Hindlimb muscle (tissue), 1 donor: ENCODE data around the gene TCF4. TPM values are rescaled to one million over a fixed set of nuclear protein-coding genes. Genes with fewer than 3 reads are reported as not detected.

Experiments
- DNase-seq: peaks from one replicate; pipeline ENCODE4 v3.0.0-alpha.2; 2013
- polyA plus RNA-seq: library from polyadenylated mRNA; unstranded; fragments of 120-200 nt; gene quantifications from one replicate; pipeline ENCODE4 v1.2.1, GENCODE V29; 2013; ENCODE audit not compliant: insufficient read length

The TCF4 gene
- polyA plus RNA-seq, 1 donor, result 105 TPM

- peak; percentile 36 for DNase-seq
Observed at GRCh38 chr18:55343396-55344073, 244.5 kb downstream of the TCF4 start.

GRCh38 chr18:55340998-55341397 is 247.0 kb downstream of the TCF4 start:
- no peak for DNase-seq

DNA sequence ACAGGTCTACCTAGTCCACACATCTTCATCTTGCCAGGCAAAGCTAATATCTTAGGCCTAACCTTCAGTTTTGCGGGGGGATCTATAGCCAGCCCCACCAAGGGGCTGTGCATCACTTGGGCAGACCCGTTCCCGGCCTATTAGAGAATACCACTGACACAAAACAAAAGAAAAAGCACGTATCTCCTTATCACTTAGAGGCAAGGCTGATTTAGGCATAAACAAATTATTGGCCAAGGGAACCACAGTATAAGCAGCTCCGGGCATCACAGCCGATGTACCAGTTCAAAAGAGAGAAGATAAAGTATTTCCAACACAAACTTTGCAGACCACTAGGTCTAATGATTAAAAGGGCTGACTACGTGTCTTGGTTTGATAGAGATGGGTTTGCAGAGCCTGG is 248.0 kb downstream of the TCF4 start:
- no peak for DNase-seq

- no peak for DNase-seq
Observed at GRCh38 chr18:55338978-55339650, 248.9 kb downstream of the TCF4 start.

DNA sequence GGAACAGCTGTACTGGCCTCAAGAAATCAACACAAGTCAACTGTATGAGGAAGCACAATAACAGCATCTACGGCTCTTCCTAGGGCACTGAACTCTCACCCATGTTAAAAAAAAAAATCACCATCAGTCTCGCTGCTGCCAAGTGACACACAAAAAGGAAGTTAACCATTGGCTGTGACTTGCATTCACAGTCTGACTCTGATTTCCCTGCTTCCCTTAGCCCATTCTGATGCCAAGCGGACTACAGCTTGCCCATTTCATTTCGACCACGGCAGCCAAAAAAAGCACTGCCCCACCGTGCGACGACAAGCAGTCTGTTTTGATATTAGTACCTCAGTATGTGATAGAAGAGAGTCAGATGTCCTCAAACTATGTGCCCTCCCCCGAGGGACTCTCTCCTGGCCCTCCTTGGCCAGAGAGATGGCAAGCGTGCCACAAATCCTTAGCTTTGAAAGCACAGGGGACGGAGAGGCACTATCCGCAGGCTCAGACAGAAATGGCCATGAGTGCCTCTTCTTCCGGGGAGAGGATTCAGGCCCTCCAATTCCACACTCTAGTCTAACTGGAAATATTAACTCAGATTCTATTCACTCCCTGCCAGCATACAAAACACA is 250.0 kb downstream of the TCF4 start:
- DNase-seq, result peak; percentile 25

DNA sequence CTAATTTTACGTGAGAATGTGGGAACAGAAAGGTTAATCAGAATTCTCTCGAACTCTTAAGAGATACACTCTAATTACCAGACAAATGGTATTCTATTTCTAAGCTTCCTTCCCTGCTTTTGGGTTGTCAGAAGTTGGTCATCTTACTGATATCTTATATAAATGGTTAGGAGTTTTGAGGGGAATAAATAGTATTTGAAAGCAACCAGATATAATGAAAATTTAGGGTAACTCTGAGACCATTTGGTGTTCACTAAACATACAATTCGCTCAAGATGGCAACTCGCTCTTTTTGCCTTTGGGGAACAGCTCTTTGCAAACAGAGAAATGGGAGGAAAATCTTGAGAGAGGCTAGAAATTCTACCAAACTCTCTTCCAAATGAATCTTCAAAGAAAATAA is 250.9 kb downstream of the TCF4 start:
- no peak for DNase-seq

DNA sequence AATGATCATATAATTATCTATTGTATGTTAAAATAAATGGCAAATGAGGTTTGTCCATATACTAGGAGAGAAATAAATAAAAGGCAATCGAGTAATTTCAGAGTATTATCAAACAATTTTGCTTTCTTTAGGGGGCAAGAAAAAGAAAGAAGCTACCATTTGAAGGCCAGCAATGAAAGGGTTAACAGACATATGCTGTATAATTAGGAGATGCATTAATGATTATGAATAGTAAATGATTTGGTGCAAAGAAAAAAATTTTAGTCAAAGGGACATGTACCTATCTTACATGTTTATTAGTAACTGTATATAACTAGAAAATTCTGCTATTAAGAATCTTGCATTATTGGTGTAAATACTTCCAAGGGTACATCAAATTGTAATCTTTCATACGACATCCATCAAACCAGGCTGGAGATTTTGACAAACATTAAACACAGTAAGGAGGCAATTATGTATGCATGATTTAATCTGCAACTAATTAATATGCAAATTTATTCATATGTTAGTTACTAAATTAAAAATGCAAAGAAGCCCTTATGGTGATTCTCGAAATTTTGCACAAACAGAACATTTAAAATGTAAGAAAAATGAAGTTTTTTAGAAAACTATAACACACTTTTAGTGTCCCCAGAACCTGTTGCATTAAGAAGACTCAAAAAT is 251.4 kb downstream of the TCF4 start:
- DNase-seq, result no peak

DNA sequence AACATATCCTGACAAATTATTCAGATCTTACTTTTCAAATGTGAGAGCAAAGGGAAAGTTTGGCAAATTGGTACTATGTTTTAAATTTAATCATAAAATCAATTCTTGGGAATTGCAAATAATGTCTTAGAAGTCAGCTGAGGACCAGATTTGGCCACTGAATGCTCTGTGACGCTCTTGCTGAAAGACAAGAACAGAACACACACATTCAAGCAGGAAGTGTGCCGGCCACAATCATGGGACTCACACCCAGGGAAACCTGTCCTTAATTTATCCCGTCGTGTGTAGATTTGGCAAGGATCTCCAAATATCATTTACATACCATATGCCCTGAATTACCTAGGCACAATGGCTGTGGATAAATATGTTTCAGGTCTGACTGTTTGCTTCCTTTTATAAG is 253.1 kb downstream of the TCF4 start:
- DNase-seq, result no peak

DNA sequence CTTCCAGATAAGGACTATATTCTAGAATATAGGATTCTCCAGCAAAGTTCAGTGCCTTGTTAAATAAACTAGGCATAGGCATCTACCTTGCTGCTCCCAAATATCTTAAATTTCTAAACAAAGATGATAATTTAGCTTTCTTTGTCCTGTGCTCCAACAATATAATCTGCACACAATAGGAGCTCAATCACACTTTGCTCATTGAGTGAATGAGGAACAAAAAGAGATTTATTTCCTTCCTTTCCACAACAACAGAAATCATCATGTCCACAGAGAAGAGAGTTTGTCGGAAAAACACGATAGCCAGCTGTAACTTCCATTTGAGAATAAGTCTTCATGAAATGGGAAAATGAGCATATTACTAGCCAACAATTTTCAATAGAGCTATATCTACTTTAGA is 256.7 kb downstream of the TCF4 start:
- DNase-seq, result no peak

GRCh38 chr18:55328301-55328700 is 259.7 kb downstream of the TCF4 start:
- no peak for DNase-seq

DNA sequence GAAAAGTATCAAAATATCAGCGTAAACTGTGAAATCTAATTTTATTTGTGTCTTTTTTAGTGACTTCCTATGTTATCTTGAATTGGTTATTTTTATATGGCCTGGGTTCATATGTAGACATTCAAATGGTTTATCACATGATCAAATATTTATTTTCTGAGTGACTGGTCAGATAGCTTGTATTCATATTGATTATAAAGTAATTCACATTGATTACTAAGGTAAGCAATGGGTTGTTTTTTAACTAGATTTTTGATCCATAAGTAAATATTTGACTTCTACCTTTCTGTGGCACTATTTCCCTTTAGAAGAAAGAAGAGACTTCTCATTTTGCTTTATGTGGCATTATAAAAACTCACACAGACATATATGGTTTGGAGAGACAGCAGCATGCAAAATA is 260.5 kb downstream of the TCF4 start:
- no peak for DNase-seq

- no peak for DNase-seq
Observed at GRCh38 chr18:55326134-55326533, 261.9 kb downstream of the TCF4 start.

- no peak for DNase-seq
Observed at GRCh38 chr18:55324166-55324565, 263.8 kb downstream of the TCF4 start.

DNA sequence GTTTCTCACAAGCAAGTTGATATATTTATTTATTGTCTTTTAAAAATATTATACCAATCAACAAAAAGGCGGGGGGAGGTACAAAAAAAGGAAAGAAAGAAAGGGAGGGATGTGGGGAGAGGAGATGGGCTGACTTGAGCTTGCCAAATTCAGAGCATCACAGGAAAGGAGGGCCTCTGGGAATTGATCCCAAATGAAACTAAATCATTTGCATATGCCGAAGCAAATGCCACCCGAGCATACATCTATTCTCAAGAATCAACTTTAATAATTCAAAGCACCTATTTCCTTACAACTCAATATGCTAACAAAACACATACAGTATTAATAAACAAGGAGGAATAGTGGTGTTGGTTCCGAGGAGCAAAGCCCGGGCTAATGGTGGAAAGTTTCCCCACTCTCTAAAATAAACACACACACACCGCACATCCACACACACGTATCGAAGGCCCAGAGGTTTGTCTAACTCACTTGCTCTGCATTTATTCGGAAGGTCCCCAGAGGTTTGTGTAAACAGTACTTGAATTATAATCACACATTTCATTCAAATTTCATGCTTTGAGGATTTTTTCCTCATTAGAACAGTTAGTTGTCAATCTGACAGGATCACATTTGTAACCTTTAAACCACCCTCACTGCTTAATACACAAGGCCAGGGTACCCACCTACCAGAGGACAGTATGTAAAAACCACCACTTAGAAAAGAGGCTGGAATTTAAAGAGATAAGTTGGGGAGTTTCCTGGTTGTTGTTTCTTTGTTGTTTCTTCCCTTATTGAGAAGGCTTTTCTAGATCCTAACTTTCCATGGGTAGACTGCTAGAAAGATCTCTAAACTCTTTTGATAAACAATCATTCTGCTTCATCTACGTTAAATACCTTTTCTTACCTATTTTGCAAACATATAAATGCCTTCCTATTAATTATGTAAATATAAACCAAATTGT is 264.7 kb downstream of the TCF4 start:
- DNase-seq, result peak; percentile 68

DNA sequence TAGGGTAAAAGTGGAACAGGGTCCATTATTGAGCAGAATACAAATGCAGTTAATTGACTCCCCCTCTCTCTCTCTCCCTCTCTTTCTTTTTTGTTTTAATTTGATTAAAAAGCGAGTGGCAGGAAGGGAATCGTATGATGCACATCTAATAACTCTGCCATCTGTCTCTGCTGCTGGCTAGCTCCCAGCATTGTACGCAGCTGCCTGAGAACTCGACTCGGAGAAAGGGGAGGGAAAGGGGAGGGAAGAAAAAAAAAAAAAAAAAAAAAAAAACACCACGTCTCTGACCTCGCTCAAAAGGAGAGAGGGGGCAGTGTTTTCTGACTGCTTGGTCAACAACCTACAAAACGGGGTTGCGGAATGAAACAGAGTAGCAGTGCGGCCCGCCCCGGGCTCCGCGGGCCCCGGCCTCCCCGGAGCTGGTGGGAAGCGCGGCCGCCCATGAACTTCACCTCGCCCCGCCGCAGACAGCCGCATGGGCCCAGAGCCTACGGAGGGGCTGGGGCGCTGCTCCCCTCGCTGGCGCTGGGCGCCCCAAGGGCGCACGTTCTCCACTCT is 265.7 kb downstream of the TCF4 start:
- DNase-seq, result peak; percentile 94

GRCh38 chr18:55321265-55322177 is 266.5 kb downstream of the TCF4 start:
- peak; percentile 97 for DNase-seq

DNA sequence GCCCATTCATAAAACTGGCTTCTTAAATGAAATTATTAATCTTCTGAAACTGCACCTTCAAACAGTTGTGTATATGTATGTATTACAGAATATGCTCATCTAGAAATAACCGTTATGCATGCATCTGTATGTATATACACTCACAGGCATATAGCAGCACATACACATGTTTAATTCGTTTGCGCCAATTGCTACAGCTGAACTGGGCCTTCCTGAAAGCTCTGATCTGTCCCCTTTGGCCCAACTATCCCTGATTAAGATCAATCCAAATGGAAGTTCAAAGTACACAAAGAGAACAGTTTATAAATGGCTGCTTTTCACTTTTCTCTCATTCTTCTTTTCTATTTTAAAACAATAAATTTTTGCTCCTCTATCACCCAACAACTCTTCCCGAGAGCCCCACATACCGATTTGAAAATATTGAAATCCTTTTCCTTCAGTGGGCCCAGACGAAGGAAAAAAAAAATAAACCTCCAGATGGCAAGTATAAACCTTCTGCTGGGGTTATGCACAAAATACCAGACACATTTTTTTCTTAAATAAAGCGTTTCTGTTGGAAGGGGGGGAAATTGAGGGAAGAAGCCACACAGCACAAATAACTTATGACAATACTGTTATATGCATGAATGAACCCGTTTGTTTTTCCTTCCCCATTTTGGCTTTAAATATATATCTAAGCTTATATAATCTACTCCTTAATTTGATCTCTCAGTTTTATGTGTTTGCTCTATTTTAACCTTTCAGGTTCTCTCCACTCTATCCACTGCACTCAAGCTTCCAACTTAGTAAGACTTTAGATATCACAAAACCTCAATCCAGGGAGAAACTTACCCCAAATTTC is 267.3 kb downstream of the TCF4 start:
- peak; percentile 51 for DNase-seq

- no peak for DNase-seq
Observed at GRCh38 chr18:55319459-55320193, 268.4 kb downstream of the TCF4 start.

DNA sequence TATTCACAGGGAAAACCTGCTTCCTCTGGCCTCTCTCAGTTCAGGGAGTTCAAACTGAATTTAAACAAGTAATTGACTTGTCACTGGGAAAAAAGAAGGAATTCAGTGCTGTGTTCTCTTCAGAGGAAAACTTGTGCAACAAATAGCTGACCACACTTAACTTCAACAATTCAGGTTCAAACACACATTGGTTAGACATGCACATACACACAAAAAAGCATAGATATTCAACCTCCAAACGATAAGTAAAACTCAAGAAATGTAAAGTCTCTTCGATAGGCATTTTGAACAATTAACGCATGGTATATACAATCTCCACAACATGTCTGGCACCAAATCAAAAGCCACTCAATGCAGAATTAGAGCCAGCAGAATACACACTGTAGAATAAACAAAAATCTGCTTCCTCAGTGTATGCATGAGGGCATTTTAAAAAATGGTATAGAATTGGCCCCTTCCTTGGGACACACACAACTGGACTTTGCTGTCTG is 269.0 kb downstream of the TCF4 start:
- peak; percentile 58 for DNase-seq
